ENCODE data around the gene INPP4A.

Gene INPP4A

DNA sequence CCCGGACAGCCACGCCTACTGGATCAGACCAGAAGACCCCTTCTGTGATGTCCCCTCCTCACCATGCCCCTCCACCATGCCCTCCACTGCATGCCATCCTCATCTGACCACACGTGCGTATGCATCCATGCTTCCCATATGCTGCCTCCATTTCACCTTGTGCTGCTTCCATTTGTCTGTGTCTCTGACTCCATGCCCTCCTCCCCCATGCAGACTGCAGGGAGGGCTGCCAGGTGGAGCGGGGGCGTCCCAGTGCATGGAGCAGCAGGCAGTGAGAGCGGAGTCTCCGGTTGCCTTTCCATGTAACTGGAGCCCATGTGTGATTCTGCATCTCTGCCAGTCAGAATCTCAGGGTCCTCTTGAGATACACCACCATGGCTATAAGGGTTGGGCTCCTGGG is 111.0 kb downstream of the INPP4A start:
- DNase-seq (ENCODE audit: low read depth in 1 of 2, low spot score in 1 of 2), result no peak
- TF ChIP-seq SPI1 (IDR thresholded peaks at IDR 0.05; ENCODE audit: borderline replicate concordance, low read depth) (no peak), POLR2AphosphoS5 (IDR thresholded peaks at IDR 0.05; ENCODE audit: low read depth) (no peak), GABPA (IDR thresholded peaks at IDR 0.05; ENCODE audit: low read depth) (no peak)
- TF ChIP-seq, protein P1, sequence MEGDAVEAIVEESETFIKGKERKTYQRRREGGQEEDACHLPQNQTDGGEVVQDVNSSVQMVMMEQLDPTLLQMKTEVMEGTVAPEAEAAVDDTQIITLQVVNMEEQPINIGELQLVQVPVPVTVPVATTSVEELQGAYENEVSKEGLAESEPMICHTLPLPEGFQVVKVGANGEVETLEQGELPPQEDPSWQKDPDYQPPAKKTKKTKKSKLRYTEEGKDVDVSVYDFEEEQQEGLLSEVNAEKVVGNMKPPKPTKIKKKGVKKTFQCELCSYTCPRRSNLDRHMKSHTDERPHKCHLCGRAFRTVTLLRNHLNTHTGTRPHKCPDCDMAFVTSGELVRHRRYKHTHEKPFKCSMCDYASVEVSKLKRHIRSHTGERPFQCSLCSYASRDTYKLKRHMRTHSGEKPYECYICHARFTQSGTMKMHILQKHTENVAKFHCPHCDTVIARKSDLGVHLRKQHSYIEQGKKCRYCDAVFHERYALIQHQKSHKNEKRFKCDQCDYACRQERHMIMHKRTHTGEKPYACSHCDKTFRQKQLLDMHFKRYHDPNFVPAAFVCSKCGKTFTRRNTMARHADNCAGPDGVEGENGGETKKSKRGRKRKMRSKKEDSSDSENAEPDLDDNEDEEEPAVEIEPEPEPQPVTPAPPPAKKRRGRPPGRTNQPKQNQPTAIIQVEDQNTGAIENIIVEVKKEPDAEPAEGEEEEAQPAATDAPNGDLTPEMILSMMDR (IDR thresholded peaks at IDR 0.05; ENCODE audit: insufficient read depth, low read length), result no peak
- TF ChIP-seq, protein P2, sequence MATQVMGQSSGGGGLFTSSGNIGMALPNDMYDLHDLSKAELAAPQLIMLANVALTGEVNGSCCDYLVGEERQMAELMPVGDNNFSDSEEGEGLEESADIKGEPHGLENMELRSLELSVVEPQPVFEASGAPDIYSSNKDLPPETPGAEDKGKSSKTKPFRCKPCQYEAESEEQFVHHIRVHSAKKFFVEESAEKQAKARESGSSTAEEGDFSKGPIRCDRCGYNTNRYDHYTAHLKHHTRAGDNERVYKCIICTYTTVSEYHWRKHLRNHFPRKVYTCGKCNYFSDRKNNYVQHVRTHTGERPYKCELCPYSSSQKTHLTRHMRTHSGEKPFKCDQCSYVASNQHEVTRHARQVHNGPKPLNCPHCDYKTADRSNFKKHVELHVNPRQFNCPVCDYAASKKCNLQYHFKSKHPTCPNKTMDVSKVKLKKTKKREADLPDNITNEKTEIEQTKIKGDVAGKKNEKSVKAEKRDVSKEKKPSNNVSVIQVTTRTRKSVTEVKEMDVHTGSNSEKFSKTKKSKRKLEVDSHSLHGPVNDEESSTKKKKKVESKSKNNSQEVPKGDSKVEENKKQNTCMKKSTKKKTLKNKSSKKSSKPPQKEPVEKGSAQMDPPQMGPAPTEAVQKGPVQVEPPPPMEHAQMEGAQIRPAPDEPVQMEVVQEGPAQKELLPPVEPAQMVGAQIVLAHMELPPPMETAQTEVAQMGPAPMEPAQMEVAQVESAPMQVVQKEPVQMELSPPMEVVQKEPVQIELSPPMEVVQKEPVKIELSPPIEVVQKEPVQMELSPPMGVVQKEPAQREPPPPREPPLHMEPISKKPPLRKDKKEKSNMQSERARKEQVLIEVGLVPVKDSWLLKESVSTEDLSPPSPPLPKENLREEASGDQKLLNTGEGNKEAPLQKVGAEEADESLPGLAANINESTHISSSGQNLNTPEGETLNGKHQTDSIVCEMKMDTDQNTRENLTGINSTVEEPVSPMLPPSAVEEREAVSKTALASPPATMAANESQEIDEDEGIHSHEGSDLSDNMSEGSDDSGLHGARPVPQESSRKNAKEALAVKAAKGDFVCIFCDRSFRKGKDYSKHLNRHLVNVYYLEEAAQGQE (IDR thresholded peaks at IDR 0.05; ENCODE audit: insufficient replicate concordance, low read depth), result no peak
- no peak overlapping the region for H3K4me3 ChIP-seq (replicated peaks; ENCODE audit: insufficient read depth, low read length)
- no peak overlapping the region for H3K27ac ChIP-seq (replicated peaks)
- no peaks in the 10 kb centered on the region for H3K27me3 ChIP-seq (ENCODE audit: insufficient read depth, poor library complexity, severe bottlenecking)

DNA sequence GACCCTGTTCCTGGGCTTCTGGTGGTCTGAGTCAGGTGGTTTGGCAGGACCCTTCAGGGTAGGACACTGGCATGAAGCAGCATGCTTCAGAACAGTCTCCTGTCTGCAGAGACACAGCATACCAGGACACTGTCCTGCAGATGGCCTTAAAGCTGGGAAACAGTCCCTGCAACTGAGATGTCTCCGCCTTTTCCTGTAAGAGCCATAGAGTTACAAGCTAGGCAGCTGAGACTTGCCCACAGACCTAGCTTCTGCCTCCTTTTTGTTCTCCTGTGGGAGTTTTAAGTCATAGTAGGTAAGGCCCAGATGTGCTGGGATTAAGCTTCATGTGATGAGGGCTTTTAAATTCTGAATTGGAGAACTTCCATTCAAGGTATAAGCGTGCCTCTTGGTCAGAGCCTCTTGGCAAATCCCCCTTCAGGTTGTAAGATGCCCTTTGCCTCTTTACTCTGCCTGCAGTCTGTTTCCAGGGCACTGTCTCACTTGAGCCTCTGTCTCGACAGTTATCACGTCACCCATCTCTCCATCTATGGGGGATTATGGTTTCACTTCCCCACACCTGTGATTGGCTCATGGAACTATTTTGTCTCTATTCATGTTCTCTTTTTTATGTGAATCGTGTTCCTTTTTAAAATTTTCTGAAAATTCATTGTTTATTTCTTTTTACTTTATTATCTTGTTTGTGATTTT is 111.8 kb downstream of the INPP4A start:
- DNase-seq (ENCODE audit: low read depth in 1 of 2, low spot score in 1 of 2), result peak in 1 of 2 experiments; percentile 26
- Histone ChIP-seq H3K27me3 (ENCODE audit: insufficient read depth, poor library complexity, severe bottlenecking) (no peaks in the 10 kb centered on the region), H3K27ac (replicated peaks) (no peak overlapping the region), H3K4me3 (replicated peaks; ENCODE audit: insufficient read depth, low read length) (no peak overlapping the region)
- TF ChIP-seq, protein P1 (IDR thresholded peaks at IDR 0.05; ENCODE audit: insufficient read depth, low read length), result no peak
- TF ChIP-seq POLR2AphosphoS5 (IDR thresholded peaks at IDR 0.05; ENCODE audit: low read depth), result no peak
- no peak for TF ChIP-seq GABPA (IDR thresholded peaks at IDR 0.05; ENCODE audit: low read depth)
- TF ChIP-seq, protein P2 (IDR thresholded peaks at IDR 0.05; ENCODE audit: insufficient replicate concordance, low read depth), result no peak
- no peak for TF ChIP-seq SPI1 (IDR thresholded peaks at IDR 0.05; ENCODE audit: borderline replicate concordance, low read depth)

DNA sequence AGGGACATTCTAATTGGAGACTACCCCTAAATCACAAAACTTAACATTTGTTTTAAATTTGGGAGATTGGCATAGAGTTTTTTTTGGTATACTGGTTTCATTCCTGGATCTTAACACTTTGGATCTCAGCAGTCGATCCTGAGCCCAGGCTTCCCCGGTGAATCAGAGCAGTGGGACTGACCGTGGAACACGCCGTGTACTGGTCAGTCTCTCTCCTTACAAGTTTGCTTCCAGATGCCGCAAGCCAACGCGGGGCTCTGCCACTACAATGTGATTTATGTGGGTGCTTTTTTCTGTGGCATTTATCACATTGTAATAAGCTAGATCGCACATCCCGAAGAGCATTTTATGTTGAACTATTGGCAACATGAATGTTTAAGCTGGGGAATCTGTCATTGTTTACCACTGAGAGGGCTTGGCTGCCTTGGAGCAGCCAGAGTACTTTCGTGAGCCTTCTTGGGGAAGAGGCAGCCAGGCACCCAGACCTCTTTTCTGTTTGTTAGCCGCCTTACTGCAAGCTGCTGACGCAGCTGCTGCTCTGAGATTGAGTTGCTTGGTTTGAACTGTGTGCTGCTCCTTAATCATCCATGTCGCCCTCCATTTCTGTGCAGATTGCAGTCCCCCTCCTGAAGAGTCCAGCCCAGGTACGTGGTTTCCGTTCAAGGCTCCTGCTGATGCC is 114.3 kb downstream of the INPP4A start:
- no peak overlapping the region for H3K27ac ChIP-seq (replicated peaks)
- H3K27me3 ChIP-seq (ENCODE audit: insufficient read depth, poor library complexity, severe bottlenecking), result no peaks in the 10 kb centered on the region
- no peak overlapping the region for H3K4me3 ChIP-seq (replicated peaks; ENCODE audit: insufficient read depth, low read length)
- no peak for DNase-seq (ENCODE audit: low read depth in 1 of 2, low spot score in 1 of 2)
- TF ChIP-seq, protein P1 (IDR thresholded peaks at IDR 0.05; ENCODE audit: insufficient read depth, low read length), result no peak
- TF ChIP-seq POLR2AphosphoS5 (IDR thresholded peaks at IDR 0.05; ENCODE audit: low read depth), result no peak

Data from HL-60 (cell line).